Inferior parietal cortex (tissue), 1 donor: Measurements from ENCODE around the gene OR2F2.

Source experiments
- DNase-seq: peaks from one replicate; pipeline ENCODE4 v3.0.0-alpha.2; 2016; ENCODE audit errors: extremely low spot score

Gene OR2F2, protein sequence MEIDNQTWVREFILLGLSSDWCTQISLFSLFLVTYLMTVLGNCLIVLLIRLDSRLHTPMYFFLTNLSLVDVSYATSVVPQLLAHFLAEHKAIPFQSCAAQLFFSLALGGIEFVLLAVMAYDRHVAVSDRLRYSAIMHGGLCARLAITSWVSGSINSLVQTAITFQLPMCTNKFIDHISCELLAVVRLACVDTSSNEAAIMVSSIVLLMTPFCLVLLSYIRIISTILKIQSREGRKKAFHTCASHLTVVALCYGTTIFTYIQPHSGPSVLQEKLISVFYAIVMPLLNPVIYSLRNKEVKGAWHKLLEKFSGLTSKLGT

GRCh38 chr7:143934526-143935325 is at the start of gene OR2F2:
Gene OR2F2, plus strand, starts transcription at chr7:143935233. Its CDS starts 0 bp downstream, at chr7:143935233.
- DNase-seq: no peak

GRCh38 chr7:143885951-143886350 is 49.1 kb upstream of the OR2F2 start:
- no peak for DNase-seq

GRCh38 chr7:143886826-143887477 is 48.1 kb upstream of the OR2F2 start:
- DNase-seq: no peak

DNA sequence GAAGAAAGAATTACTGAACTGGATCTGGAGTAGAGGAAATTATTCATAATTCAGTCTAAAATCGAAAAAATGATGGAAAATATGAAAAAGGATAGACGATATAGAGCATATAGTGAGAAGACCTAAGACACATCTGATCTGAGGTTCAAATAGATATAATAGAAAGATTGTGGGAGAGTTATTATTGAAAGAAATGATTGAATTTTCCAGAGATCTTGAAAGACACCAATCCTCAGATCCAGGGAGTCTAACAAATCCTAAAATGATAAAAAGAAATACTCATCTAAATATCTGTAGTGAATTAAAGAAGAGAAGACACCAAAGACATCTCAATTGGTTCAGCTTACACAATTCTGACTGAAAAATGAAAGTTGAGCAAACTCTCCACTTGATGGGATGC is 46.0 kb upstream of the OR2F2 start:
- DNase-seq: no peak

- no peak for DNase-seq
Measured at GRCh38 chr7:143890558-143890957, 44.5 kb upstream of the OR2F2 start.

DNA sequence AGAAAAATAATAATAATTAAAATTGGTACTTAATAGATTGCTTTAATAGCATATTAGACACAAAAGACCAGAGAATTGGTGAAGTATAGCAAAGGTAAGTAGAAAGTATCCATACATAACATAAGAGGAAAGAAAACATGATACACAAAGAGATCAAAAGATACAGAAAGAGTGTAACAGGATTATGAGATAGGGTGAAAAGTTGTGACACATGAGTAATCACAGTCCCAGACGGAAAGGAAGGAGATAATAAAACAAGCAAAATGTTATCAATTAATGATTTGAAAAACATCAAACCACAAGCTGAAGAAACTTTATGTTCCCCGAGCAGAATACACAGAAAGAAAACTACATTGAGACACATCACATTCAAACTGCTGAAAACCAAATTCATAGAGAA is 43.6 kb upstream of the OR2F2 start:
- DNase-seq: no peak

GRCh38 chr7:143892527-143893300 is 42.3 kb upstream of the OR2F2 start:
- DNase-seq: no peak

- DNase-seq: no peak
Measured at GRCh38 chr7:143896667-143897066, 38.4 kb upstream of the OR2F2 start.

DNA sequence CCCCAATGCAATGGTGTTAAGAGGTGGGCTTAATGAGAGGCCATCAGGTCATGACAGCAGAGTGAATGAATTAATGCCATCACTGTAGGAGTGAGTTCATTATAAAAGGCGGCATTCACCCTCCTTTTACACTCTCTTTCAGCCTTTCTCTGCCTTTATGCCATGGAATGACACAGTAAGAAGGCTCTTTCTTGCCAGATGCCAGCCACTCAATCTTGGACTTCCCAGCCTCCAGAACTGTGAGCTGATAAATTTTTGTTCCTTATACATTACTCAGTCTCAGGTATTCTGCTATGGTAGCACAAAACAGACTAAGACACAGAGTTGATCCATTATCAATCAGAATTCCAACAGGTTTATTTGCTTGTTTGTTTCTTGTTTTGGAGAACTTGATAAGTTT is 36.2 kb upstream of the OR2F2 start:
- no peak for DNase-seq

DNA sequence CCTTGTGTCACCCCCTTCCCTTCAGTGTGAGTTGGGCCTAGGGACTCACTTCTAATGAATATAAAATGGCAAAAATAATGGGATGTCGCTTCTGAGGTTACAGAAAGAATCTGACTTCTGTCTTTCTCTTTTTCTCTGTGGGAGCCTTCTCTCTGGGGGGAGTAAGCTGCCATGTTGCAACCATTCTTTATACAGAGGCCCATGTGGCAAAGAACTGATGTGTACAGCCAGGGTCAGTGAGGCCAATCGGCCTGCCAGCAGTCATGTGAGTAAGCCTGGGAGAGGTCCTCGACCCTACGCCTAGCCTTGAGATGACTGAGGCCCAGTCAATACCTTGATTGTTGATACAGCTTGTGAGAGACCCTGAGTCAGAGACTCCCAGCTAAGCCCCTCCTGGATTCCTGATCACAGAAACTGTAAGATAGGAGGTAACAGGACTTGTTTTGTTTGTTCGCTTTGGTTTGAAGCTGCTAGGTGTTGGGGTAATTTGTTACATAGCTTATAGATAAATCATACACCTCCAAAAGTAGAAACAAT is 34.7 kb upstream of the OR2F2 start:
- DNase-seq: no peak

DNA sequence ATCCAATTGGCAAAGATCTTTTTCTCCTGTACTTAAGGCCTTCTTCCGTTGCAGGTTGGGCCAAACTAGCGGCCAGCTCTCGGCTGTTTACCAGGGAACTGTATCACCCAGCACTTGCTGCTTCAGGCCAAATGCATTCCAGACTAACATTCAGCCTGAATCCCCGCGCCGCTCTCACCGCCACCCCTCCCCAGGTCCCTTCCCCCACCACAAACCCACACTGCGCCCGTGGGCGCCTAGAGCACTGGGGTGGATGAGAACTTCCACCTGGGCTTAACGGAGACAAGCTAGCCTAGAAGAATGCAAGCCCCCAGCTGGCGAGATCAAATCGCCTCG is 33.7 kb upstream of the OR2F2 start:
- DNase-seq: no peak

GRCh38 chr7:143901668-143902331 is 33.2 kb upstream of the OR2F2 start, which contains the start of gene TCAF1:
Gene TCAF1, minus strand, starts transcription at chr7:143902176. Its CDS starts 25,568 bp downstream, at chr7:143876608.
- peak; percentile 87 for DNase-seq

- DNase-seq: no peak
Measured at GRCh38 chr7:143902332-143902899, 32.6 kb upstream of the OR2F2 start.

- no peak for DNase-seq
Measured at GRCh38 chr7:143905509-143905908, 29.5 kb upstream of the OR2F2 start.

DNA sequence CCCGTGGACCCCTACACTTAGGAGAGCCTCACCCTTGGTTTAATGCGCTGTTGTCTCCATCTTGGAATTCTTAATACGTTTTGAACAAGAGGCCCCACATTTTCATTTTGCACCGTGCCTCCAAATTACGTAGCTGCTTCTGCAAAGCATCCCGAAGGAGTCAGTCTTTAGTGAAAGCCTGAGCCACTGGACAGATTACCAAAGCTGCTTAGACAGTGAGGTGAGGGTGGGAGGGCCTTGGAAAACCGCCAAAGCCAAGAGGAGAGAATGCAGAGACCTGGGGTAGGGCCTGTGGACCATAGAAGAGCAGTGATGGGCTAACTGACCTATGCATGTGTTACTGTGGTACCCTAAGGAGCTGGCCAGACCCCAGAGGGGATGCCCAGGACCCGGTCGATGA is 28.9 kb upstream of the OR2F2 start:
- DNase-seq: no peak

DNA sequence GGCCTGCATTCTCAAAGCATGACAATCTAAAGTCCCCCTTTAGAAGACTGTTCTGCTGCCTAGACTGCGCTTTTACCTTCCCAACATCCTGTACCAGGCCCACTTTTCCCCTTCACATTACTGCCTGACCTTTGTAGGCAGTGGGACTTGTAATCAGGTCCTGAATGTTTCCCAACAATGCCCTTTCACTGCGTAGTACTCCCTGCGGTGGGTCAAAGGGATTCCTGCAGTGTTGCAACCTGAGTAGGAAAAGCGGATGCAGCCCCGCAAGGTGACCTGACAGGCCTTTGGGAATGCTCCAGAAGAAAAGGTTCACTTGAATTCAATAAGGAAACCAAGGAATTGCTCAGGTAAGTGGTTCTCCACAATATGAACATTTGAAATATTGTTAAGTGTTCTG is 28.1 kb upstream of the OR2F2 start:
- no peak for DNase-seq

GRCh38 chr7:143908120-143908519 is 26.9 kb upstream of the OR2F2 start:
- DNase-seq: no peak

GRCh38 chr7:143909863-143910262 is 25.2 kb upstream of the OR2F2 start:
- DNase-seq: no peak

DNA sequence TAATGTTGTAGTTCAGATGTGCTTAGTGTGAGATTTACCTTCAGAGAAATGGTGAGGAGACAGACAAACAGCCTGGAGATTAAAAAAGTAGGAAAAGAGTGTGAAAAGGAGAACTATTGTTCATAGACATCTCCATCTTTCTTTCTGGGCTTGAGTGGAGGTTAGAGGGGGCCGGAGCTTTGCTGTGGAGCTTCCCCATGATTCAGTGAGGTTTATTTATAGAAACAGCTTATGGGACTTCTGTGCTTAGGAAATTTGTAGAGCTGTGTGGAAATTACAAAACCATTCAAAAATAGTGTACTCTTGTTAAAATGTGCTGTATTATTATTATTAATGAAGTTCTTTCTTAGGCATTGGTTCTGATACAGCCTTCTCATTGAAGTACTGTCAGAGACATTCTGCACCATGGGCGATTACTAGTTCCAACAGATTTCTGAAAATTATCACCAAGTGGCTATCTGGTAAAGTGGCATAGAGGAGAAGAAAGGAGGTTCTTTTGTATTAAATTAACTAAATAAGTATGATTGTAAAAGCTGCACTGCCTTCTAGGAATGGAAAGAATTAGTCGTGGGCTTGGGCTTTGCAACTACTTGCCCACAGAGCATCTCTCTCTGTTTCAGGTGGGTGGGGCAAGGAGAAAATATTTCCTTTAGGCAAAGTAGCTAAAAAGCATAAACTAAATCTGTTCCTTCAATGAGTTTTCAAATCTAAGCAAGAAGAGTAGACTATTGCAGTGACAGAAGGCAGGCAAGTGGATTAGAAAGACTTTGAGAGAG is 24.4 kb upstream of the OR2F2 start:
- DNase-seq: no peak
